Activated CD4-positive, alpha-beta T cell treated with anti-CD3 and anti-CD28 coated beads, Interleukin-2, amount 10 ng/mL, durations not matched to agents 7 days and 5 days (primary cell): ENCODE results near the gene SLC37A3. TPM values are rescaled to one million over a fixed set of nuclear protein-coding genes. Genes with fewer than 3 reads are reported as not detected.
"Not testable (repeated sequence)": the region's sequence is repeated elsewhere in the genome, so short reads cannot be mapped to it uniquely, and the experiment has no call there.

ENCODE experiments used
- CTCF ChIA-PET: fragments of 350-600 bp; sonication (Branson Sonifier 250); formaldehyde crosslinking; loops from one replicate; lab custom pipeline; 2021; ENCODE audit warnings: antibody characterized with exemption; lab: Charles Lee
- POLR2A ChIA-PET: fragments of 350-600 bp; sonication (Branson Sonifier 250); formaldehyde crosslinking; loops from one replicate; lab custom pipeline; 2021; ENCODE audit warnings: antibody characterized with exemption; lab: Charles Lee
- DNase-seq: peaks from one replicate; pipeline ENCODE4 v3.0.0-alpha.2; 2020
- H3K27ac Mint-ChIP-seq: one replicate; pipeline ENCODE4 v1.8.0; 2021; ENCODE audit warnings: mild to moderate bottlenecking, moderate library complexity, mixed read lengths
- H3K27me3 Mint-ChIP-seq: one replicate; pipeline ENCODE4 v1.8.0; 2021; ENCODE audit warnings: mixed read lengths
- H3K36me3 Mint-ChIP-seq: one replicate; pipeline ENCODE4 v1.8.0; 2021; ENCODE audit warnings: low read depth, mixed read lengths
- H3K4me1 Mint-ChIP-seq: one replicate; pipeline ENCODE4 v1.8.0; 2021; ENCODE audit warnings: mixed read lengths
- H3K4me3 Mint-ChIP-seq: one replicate; pipeline ENCODE4 v1.8.0; 2021; ENCODE audit warnings: mild to moderate bottlenecking, moderate library complexity, mixed read lengths
- H3K9me3 Mint-ChIP-seq: one replicate; pipeline ENCODE4 v1.8.0; 2021; ENCODE audit warnings: mixed read lengths
- total RNA-seq, 2 experiments: library from RNA; stranded (reverse); gene quantifications; one replicate each; pipeline ENCODE4 v1.2.3, GENCODE V29; 2021

Gene SLC37A3
- total RNA-seq, 2 experiments from 2014 or later, result 24.9 to 28.5 TPM

DNA sequence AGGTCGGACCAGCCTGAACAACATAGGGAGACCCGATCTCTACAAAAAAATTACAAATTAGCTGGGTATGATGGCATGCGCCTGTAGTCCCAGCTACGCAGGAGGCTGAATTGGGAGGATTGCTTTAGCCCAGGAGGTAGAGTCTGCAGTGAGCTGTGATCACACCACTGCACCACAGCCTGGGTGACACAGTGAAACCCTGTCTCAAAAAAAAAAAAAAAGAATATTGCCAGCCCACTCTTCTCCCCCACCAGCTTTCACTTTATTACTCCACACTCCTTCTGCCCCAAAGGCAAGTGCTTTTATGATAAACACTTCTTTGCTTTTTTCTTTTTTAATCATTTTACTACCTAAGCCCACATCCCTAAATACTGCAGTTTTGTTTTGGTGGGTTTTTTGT lies 20.3 kb upstream of the SLC37A3 start:
- Mint-ChIP-seq H3K9me3 (no peaks in the 10 kb centered on the region), H3K4me1 (peaks cover 17% of the 10 kb centered on the region), H3K27ac (no peak overlapping the region), H3K4me3 (no peak overlapping the region), H3K27me3 (no peaks in the 10 kb centered on the region), H3K36me3 (peaks cover 5% of the 10 kb centered on the region)
- CTCF ChIA-PET, result interaction anchor here (0.6 to 1.0 kb wide), 6 partner anchors 9 to 373 kb away, joined by 3 to 5 read pairs (median 3); no protein-coding TSS in a partner anchor
- POLR2A ChIA-PET, result no interaction called here
- no peak for DNase-seq

DNA sequence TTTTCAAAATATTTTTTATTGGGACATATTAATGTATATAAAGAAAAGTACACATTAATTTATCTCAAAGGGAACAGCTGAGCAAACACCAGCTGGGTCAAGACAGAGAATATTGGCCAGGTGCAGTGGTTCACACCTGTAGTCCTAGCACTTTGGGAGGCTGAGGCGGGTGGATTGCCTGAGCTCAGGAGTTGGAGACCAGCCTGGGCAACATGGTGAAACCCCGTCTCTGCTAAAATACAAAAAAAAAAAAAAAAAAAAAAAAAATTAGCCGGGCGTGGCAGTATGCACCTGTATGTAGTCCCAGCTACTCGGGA lies 19.8 kb upstream of the SLC37A3 start:
- POLR2A ChIA-PET, H3K4me3 Mint-ChIP-seq, H3K27me3 Mint-ChIP-seq, H3K36me3 Mint-ChIP-seq, DNase-seq, H3K27ac Mint-ChIP-seq, H3K9me3 Mint-ChIP-seq: not testable (repeated sequence)
- CTCF ChIA-PET, result interaction anchor here (0.6 to 1.7 kb wide), 5 partner anchors 9 to 373 kb away, joined by 3 to 8 read pairs (median 3); no protein-coding TSS in a partner anchor
- H3K4me1 Mint-ChIP-seq, result peaks cover 17% of the 10 kb centered on the region

DNA sequence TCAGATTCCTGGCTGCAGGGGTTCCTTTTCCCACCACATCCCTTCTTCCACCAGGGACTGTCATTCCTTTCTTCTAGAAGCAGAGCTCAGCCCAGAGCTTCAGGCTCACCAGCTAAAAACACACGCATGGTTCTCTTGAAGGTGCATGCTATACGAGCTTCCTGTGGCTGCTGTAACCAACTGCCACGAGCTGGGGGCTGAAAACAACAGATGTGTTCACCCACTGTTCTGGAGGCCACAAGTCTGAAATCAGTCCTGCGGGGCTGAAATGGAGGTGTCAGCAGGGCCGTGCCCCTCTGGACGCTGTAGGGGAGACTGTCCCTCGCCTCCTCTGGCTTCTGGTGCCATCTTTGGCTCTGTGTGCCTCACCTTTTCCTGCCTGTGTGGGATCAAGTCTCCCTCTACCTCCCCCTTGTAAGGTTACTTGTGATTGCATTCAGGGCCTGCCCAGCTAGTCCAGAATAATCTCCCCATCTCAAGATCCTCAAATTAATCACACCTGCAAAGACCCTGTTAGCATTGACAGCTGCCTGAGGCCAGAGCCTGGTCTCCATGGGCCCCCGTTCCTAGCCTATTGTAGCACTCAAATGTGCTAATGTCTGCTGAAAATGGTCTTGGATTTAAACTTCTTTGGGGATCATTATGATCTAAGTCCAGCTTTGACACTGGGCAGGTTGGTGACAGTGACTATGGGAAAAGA lies 19.3 kb upstream of the SLC37A3 start:
- H3K9me3 Mint-ChIP-seq, result no peaks in the 10 kb centered on the region
- H3K4me3 Mint-ChIP-seq, result no peak overlapping the region
- CTCF ChIA-PET, result interaction anchor here (0.6 to 1.7 kb wide), 10 partner anchors 9 to 779 kb away, joined by 3 to 8 read pairs (median 3); partner anchors contain the start of gene SLC37A3
- POLR2A ChIA-PET, result no interaction called here
- peak overlapping the region; percentile 25 for H3K27ac Mint-ChIP-seq
- DNase-seq, result peak; percentile 24
- no peaks in the 10 kb centered on the region for H3K27me3 Mint-ChIP-seq
- H3K4me1 Mint-ChIP-seq, result peaks cover 17% of the 10 kb centered on the region
- peaks cover 8% of the 10 kb centered on the region for H3K36me3 Mint-ChIP-seq

DNA sequence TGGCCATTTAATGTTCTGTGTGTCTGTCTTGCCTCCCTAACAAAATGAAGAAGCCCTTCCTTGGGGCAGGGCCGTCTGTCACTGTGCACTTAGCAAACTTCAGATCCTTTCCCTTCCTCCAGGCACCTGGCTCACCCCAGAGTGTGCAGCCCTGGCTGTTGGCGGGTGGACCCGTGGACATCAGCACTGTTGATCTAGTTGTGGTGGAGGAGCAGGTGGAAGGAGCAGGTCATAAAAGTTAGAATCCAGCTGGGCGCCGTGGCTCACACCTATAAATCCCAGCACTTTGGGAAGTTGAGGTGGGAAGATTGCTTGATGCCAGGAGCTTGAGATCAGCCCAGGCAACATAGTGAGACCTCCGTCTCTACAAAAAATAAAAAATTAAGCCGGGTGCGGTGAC lies 18.2 kb upstream of the SLC37A3 start:
- Mint-ChIP-seq H3K9me3 (no peaks in the 10 kb centered on the region), H3K27me3 (no peaks in the 10 kb centered on the region), H3K4me3 (no peak overlapping the region), H3K27ac (no peak overlapping the region), H3K4me1 (peaks cover 17% of the 10 kb centered on the region), H3K36me3 (peaks cover 11% of the 10 kb centered on the region)
- DNase-seq, result no peak
- ChIA-PET CTCF (interaction anchor here (0.5 to 1.7 kb wide), 7 partner anchors 10 to 40 kb away, joined by 3 to 8 read pairs (median 4); no protein-coding TSS in a partner anchor), POLR2A (no interaction called here)

DNA sequence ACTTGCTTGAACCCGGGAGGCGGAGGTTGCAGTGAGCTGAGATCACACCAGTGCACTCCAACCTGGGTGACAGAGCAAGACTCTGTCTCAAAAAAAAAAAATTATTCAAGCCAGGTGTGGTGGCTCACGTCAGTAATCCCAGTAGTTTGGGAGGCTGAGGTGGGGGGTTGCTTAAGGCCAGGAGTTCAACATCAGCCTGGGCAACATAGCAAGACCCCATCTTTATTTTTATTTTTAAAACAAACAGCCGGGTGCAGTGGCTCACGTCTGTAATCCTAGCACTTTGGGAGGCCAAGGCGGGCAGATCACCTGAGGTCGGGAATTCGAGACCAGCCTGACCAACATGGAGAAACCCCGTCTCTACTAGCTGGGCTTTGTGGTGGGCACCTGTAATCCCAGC lies 17.5 kb upstream of the SLC37A3 start:
- POLR2A ChIA-PET, H3K27ac Mint-ChIP-seq, H3K9me3 Mint-ChIP-seq, H3K4me3 Mint-ChIP-seq, DNase-seq, H3K27me3 Mint-ChIP-seq: not testable (repeated sequence)
- Mint-ChIP-seq H3K4me1 (peaks cover 17% of the 10 kb centered on the region), H3K36me3 (peaks cover 11% of the 10 kb centered on the region)
- CTCF ChIA-PET, result interaction anchor here (0.8 to 1.2 kb wide), 3 partner anchors 15 to 39 kb away, joined by 3 to 4 read pairs (median 3); no protein-coding TSS in a partner anchor

DNA sequence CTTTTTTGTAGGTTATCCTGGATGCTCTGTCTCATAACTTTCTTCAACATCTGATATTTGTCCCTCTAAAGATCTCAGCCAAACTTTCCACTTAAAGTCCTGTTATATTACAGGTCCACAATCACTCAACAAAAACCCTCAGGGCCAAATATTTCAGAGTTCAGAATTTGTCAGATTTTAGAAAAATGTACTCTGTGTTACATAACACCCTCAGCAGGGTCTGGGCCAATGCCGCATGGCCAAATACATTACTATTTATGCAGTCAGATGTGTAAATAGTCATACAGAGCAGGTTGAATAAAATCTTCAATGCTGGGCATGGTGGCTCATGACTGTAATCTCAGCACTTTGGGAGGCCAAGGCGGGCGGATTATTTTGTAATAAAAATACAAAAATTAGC lies 17.0 kb upstream of the SLC37A3 start:
- Mint-ChIP-seq H3K9me3 (no peaks in the 10 kb centered on the region), H3K4me1 (peaks cover 17% of the 10 kb centered on the region), H3K27me3 (no peaks in the 10 kb centered on the region), H3K27ac (no peak overlapping the region), H3K36me3 (peaks cover 11% of the 10 kb centered on the region), H3K4me3 (no peak overlapping the region)
- ChIA-PET POLR2A (no interaction called here), CTCF (interaction anchor here (0.8 to 1.2 kb wide), 2 partner anchors 15 to 39 kb away, joined by 3 read pairs; no protein-coding TSS in a partner anchor)
- no peak for DNase-seq

DNA sequence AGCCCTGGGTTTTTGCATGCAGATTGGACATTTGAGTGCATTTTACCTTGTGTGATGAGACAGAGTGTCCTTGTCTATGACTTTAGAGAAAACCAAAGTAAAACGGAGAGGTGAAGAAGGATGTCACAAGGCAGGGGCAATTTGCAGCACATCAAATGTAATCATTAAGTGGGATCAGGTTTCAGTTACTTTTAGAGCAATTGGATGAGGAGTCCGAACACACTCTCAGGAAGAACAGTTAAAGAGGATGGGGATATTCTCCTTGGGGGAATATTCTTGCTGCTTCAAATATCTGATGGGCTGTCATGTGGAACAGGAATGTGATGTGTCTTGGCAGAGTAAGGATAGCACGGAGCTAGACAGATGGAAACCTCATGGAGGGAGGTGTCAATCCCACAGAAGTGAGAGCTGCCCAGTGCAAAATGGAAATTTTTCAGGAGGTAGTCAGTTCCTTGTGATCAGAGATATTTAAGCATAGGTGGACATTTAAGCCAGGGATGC lies 6.3 kb upstream of the SLC37A3 start:
- POLR2A ChIA-PET, result no interaction called here
- peaks cover 39% of the 10 kb centered on the region for H3K4me1 Mint-ChIP-seq
- peak overlapping the region; percentile 92 for H3K4me3 Mint-ChIP-seq
- H3K27ac Mint-ChIP-seq, result peak overlapping the region; percentile 98
- H3K36me3 Mint-ChIP-seq, result peaks cover 6% of the 10 kb centered on the region
- DNase-seq, result no peak
- no peaks in the 10 kb centered on the region for H3K27me3 Mint-ChIP-seq
- CTCF ChIA-PET, result interaction anchor here (0.5 kb wide), 1 partner anchor 544 kb away, joined by 3 read pairs; no protein-coding TSS in a partner anchor
- no peaks in the 10 kb centered on the region for H3K9me3 Mint-ChIP-seq

DNA sequence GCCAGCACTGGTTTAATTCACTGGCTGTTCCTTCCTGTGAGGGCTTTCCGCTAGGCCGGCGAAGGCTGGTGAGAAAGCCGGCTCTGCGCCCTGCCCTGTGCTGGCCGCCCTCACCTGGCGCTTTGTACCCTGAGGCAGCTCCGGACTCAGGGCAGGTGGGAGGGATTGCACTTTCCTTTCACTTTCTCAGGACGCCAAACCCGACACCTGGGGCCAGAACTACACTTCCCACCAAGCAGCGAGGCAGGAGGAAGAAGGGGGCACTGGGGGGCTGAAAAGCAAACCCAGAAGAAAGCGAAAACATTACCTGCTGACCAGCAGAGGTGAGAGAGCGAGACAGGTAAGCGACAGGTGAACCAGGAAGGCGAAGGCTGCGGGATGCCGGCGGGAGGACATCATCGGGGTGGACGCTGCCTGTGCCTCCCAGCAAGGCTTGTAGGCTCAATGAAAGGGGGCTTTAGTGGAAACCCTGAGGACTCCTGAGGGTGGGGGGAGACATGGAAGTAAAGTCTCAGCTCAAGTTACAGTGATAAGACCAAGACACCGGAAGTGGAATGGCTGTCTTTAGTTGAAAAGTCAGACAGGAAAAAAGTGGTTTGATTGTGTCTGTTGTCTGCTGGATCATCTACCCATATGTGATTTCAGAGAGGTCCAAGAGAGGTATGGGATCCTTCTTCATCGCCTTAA lies 5.7 kb upstream of the SLC37A3 start, which contains the start of gene RAB19:
TSS of gene RAB19 (plus strand) at position 181 of the 687 bp plus-strand sequence. CDS start 3,589 bp downstream, outside the sequence.
- ChIA-PET CTCF (interaction anchor here (0.6 kb wide), 1 partner anchor 972 kb away, joined by 3 read pairs; no protein-coding TSS in a partner anchor), POLR2A (no interaction called here)
- Mint-ChIP-seq H3K36me3 (peaks cover 6% of the 10 kb centered on the region), H3K4me3 (peak within 1 kb of the TSS; percentile 92), H3K9me3 (no peaks in the 10 kb centered on the region), H3K4me1 (peaks cover 41% of the 10 kb centered on the region), H3K27ac (peak within 1 kb of the TSS; percentile 98), H3K27me3 (no peaks in the 10 kb centered on the region)
- DNase-seq, result peak; percentile 68

DNA sequence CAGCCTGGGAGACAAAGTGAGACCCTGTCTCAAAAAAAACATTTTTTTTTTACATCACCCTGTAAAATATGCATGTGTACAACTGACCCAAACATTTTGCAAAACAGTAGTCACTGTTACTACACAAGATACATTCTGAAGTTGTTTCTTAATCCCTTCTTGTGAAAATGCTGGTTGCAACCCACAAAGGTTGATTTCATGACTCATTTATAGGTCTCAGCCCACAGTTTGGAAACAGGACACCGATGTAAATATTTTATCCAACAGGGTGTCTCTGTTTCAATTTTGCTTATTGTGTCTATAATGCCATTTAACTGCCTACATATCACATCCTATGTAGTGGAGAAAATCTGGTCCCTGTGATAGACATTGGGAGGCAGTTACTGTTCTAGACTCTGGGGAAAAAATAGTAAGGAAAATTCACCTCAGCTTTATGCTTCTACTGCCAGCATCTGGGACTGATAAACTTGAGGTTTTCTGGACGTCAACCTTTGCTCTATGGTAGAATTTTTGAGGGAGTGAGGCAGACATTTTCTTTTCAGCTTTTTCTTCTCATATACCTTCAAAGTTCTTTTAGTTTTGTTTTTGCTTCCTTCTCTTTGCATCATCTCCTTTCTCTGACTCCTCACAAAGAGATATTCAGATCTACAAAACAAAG lies 4.0 kb upstream of the SLC37A3 start:
- peak overlapping the region; percentile 98 for H3K27ac Mint-ChIP-seq
- H3K36me3 Mint-ChIP-seq, result peaks cover 6% of the 10 kb centered on the region
- POLR2A ChIA-PET, result interaction anchor here (0.6 kb wide), 1 partner anchor 9 kb away, joined by 3 read pairs; no protein-coding TSS in a partner anchor
- peak overlapping the region; percentile 92 for H3K4me3 Mint-ChIP-seq
- CTCF ChIA-PET, result interaction anchor here (0.8 to 1.7 kb wide), 3 partner anchors 11 to 42 kb away, joined by 3 to 5 read pairs (median 4); no protein-coding TSS in a partner anchor
- no peaks in the 10 kb centered on the region for H3K9me3 Mint-ChIP-seq
- DNase-seq, result no peak
- peaks cover 49% of the 10 kb centered on the region for H3K4me1 Mint-ChIP-seq
- no peaks in the 10 kb centered on the region for H3K27me3 Mint-ChIP-seq

DNA sequence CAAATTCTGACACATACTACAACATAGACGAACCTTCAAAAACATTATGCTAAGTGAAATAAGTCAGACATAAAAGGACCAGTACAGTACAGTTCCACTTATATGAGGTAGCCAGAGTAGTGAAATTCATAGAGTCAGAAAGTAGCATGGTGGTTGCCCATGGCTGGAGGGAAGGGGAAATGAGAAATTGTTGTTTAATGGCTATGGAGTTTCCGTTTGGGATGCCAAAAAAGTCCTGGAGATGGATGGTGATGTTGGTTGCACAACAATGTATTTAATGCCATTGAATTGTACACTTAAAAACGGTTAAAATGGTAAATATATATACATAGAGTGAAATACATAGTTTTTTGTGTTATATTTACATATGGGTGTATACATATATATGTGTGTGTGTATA lies 2.1 kb upstream of the SLC37A3 start:
- Mint-ChIP-seq H3K4me3 (no peak overlapping the region), H3K36me3 (peaks cover 10% of the 10 kb centered on the region), H3K9me3 (no peaks in the 10 kb centered on the region), H3K27ac (no peak overlapping the region), H3K4me1 (peaks cover 60% of the 10 kb centered on the region), H3K27me3 (no peaks in the 10 kb centered on the region)
- no peak for DNase-seq
- ChIA-PET CTCF (interaction anchor here (0.9 kb wide), 1 partner anchor 16 kb away, joined by 3 read pairs; no protein-coding TSS in a partner anchor), POLR2A (interaction anchor here (0.6 kb wide), 1 partner anchor 36 kb away, joined by 9 read pairs; no protein-coding TSS in a partner anchor)

DNA sequence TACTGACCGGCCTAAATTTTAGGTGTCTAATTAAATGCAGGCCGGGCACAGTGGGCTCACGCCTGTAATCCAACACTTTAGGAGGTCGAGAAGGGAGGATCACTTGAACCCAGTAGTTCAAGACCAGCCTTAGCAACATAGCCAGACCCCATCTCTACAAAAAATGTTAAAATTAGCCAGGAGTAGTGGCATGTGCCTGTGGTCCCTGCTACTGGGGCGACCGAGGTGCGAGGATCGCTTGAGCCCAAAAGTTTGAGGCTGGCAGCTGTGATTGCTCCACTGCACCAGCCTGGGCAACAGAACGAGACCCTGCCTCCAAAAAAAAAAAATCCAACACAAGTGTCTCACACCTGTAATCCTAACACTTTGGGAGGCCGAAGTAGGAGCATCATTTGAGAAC lies 491 bp upstream of the SLC37A3 start:
- Mint-ChIP-seq H3K27ac (no peak overlapping the region), H3K27me3 (no peaks in the 10 kb centered on the region), H3K4me1 (peaks cover 48% of the 10 kb centered on the region), H3K36me3 (peaks cover 10% of the 10 kb centered on the region), H3K9me3 (no peaks in the 10 kb centered on the region), H3K4me3 (peak overlapping the region; percentile 85)
- no peak for DNase-seq
- POLR2A ChIA-PET, result no interaction called here
- CTCF ChIA-PET, result interaction anchor here (0.6 to 2.2 kb wide), 4 partner anchors 13 to 568 kb away, joined by 3 to 7 read pairs (median 6); no protein-coding TSS in a partner anchor

DNA sequence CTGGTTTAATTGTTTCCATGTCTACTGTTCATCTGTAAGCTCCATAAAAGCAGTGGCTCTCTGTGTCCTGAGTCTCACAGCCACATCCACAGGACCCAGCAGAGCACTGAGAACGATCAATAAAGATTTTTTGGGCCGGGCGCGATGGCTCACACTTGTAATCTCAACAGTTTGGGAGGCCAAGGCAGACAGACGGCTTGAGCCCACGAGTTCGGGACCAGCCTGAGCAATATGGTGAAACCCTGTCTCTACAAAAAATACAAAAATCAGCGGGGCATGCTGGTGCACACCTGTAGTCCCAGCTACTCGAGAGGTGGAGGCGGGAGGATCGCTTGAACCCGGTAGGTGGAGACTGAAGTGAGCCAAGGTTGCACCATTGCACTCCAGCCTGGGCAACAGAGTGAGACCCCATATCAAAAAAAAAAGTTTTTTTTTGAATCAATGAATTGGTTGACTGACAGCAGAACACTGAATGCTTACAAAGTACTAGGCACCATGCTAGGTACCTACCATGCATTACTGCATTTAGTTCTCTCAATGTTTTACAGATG lies 4.5 kb downstream of the SLC37A3 start:
- no peak for DNase-seq
- Mint-ChIP-seq H3K27me3 (no peaks in the 10 kb centered on the region), H3K4me1 (peaks cover 19% of the 10 kb centered on the region), H3K4me3 (no peak overlapping the region), H3K9me3 (no peaks in the 10 kb centered on the region), H3K27ac (no peak overlapping the region), H3K36me3 (peaks cover 10% of the 10 kb centered on the region)
- ChIA-PET CTCF (interaction anchor here (1.3 kb wide), 1 partner anchor 8 kb away, joined by 3 read pairs; no protein-coding TSS in a partner anchor), POLR2A (interaction anchor here (0.7 kb wide), 1 partner anchor 8 kb away, joined by 3 read pairs; no protein-coding TSS in a partner anchor)
